Gastrocnemius medialis (tissue), 4 donors: ENCODE data around the gene SLC4A2.

ENCODE experiments used
- POLR2A ChIP-seq, 2 donors: fragments of 450-650 bp; IDR thresholded peaks; one replicate each; pipeline ENCODE4 v1.6.1; 2017; ENCODE audit warnings: antibody characterized with exemption in 2 of 2, mild to moderate bottlenecking in 2 of 2, moderate library complexity in 2 of 2
- TF ChIP-seq, protein P1 (sequence below), 5 experiments: fragments of 450-650 bp in 3 of 5; fragments of 200-600 bp in 2 of 5; sonication (generic) in 2 of 5; IDR thresholded peaks in 4 of 5; conservative IDR thresholded peaks in 1 of 5; 1 replicate in 4 of 5; 2 replicates in 1 of 5; pipeline ENCODE4 v1.5.1; 2016 to 2019; ENCODE audit warnings: antibody characterized with exemption in 5 of 5, mild to moderate bottlenecking in 3 of 5, moderate library complexity in 3 of 5

DNA sequence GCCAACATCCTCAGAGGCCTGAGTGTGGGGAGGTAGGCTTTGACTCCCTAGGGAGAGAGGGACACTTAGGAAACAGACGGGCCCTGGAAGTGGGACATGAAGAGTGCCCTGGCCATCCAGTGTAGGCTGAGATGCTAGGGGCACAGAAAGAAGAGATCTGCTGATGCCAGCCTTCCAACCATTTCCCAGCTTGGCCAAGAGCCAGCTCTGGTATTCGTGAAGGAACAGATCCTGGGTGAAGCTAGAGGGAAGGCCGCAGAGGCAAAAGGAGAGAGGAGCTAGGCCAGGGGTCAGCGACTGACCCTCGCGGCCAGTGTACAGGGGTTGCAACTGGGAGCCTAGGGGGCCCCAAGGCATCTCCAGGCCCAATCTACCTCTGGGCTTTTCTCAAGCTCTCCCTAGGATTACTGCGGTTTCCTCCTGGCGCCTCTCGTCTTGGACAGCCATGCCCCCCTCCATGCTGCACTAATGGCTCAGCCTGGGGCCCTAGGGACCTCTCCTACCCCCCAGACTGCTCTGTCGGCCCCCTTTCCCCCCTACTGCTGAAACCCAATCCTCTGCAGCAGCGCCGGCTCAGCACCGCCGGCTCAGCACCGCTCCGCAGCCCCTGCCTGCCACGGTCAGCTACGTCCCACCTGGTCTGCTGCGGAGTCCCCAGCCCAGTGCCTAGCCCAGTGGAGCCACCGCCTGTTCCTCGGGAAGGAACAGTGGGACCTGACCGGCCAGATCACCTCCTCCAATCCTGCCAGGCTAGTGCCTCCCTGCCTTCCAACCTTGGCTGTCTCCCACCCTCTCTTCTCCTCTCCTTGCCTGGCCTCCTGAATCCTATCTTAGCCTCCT lies 11.2 kb upstream of the SLC4A2 start, which contains the start of gene ASIC3:
- TF ChIP-seq, protein P1, sequence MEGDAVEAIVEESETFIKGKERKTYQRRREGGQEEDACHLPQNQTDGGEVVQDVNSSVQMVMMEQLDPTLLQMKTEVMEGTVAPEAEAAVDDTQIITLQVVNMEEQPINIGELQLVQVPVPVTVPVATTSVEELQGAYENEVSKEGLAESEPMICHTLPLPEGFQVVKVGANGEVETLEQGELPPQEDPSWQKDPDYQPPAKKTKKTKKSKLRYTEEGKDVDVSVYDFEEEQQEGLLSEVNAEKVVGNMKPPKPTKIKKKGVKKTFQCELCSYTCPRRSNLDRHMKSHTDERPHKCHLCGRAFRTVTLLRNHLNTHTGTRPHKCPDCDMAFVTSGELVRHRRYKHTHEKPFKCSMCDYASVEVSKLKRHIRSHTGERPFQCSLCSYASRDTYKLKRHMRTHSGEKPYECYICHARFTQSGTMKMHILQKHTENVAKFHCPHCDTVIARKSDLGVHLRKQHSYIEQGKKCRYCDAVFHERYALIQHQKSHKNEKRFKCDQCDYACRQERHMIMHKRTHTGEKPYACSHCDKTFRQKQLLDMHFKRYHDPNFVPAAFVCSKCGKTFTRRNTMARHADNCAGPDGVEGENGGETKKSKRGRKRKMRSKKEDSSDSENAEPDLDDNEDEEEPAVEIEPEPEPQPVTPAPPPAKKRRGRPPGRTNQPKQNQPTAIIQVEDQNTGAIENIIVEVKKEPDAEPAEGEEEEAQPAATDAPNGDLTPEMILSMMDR (IDR thresholded peaks at IDR 0.05 in 4 of 5, conservative IDR thresholded peaks at IDR 0.05 in 1 of 5), result no peak
- no peak for TF ChIP-seq POLR2A (IDR thresholded peaks at IDR 0.05)
